GM21529 (cell line): ENCODE data around the gene ZNF652.

Experiments used
- ATAC-seq: cut with Tn5 transposase; IDR thresholded peaks from one replicate; pipeline ENCODE4 v1.9.1; 2021; ENCODE audit not compliant: unreplicated experiment

Gene ZNF652

DNA sequence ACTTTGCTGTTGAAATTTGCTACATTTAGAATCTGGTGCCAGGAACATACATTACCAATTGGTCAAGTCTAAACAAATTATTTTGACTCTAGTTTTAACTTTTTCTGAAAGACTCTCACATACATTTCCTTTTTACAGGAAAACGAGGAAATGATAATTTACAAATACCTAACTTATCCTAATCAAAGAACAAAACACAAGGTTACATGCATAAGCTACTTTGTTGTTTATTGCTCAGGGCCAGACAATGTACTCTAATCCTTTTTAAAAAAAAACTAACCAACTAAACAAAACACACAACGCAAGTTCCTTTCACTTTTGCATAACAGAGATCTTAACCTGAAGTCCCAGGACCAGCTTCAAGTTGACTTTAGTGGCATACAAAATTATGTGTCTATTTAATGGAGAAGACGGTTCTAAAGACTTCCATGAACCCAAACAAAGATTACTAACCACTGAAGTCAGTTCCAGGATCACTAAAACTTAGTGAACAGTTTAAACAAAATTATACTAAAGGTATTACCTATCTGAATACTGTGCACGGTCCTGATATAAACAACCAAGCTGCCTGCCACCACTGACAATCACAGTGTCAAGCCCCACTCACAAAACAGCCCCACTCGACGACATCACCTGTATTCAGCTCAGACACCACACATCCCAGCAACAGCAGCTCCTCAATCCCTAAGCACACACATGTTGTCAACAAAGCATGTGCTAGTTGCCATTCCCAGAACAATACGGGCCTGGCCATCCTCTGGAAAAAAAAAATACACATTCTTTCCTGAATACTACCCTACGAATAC is 1.9 kb downstream of the ZNF652 start:
- no peak for ATAC-seq

DNA sequence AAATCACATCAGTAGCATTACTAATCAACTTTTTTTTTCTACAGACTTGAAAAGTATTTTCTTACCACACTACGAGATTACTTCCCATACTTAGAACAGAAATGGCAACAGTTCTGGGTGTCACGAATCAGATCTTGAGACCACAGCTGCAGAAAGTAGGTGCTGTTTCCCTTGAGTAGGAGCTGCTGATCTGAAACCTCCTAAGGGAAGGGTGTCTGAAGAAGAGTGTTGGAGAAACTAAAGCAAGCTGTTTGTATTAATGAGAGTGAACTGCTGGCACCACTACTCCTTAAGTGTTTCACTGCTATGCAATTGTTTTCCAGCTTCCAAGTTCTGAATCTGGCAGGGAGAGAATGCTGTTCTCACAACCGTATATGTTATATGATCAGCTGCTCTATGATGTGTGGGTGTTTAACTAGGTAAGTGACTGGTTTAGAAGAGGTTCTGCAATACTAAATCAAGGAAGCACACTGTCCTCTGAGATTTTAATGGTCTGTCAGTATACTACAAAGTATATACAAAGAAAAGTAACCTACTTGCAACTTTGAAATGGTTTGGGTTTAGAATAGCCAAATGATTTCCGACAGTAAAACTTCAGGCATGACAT is 3.3 kb downstream of the ZNF652 start:
- no peak for ATAC-seq

DNA sequence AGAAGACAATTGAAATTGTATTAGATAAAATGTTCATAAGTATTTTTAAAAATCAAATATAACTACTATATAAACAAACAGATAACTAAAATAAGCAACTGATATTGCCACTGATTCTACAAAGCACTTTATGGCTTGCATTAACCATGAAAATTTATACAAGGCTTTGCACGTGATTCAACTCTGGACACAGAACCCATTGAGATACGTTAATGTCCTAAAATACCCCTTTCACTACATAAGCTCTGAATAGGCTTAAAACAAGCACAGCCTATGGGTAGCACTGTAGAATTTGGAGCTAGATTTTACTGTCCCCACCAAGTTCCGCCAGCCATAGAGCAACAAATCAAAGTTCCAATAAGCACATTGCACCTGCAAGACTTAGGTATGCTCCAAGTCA is 4.5 kb downstream of the ZNF652 start:
- no peak for ATAC-seq

DNA sequence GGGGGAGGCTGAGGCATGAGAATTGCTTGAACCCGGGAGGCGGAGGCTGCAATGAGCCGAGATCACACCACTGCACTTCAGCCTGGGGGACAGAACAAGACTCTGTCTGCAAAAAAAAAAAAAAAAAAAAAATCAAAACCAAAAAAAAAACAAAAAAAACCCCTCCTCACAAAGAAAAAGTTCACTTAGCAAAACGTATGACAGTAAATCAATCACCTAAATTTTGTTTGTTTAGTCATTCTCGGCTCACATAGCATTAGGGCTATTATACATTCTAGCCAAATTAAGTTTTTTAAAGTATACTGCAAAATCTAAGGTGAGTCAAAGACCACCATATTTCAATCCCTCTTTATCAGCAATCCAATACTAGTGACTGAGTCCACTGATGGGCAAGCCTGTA is 5.7 kb downstream of the ZNF652 start:
- ATAC-seq = no peak

DNA sequence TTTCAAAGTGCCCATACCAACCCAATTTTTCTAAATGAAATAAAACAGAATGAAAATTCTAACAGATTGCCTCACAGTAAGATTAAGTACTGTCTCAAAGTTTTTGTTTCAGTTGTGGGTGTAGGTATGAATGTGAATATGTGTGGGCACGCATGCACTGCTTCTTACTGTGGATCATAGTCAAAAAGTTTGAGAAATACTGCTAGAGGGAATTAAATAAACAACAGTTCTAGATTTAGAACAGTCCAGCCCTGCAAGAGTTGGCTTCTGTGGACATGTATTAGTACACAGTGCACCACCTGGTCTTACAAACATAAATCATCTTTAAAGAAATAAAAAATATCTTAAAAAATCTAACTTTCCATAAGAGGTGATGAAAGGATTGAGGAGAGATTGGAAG is 8.4 kb downstream of the ZNF652 start:
- no peak for ATAC-seq

DNA sequence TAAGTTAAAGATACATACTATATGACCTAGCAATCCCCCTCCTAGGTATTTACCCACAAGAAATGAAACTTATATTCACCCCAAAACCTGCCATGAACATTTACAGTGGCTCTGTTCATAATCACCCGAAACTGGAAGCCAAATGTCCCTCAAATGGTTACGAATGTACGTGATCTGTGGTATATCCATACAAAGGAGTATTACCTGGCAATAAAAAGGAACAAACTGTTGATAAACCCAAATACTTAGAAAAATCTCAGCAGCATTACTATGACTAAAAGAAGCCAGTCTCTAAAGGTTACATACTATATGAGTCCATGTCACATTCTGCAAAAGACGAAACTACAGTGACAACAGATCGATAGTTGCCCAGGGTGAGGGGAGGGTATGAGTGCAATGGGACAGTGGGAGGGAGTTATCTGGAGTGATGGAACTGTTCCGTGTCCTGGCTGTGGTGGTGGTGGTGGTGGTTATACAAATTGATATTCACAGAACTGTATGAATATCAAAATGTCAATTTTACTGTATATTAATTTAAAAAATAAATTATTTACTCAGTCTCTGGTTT is 9.4 kb downstream of the ZNF652 start:
- no peak for ATAC-seq

DNA sequence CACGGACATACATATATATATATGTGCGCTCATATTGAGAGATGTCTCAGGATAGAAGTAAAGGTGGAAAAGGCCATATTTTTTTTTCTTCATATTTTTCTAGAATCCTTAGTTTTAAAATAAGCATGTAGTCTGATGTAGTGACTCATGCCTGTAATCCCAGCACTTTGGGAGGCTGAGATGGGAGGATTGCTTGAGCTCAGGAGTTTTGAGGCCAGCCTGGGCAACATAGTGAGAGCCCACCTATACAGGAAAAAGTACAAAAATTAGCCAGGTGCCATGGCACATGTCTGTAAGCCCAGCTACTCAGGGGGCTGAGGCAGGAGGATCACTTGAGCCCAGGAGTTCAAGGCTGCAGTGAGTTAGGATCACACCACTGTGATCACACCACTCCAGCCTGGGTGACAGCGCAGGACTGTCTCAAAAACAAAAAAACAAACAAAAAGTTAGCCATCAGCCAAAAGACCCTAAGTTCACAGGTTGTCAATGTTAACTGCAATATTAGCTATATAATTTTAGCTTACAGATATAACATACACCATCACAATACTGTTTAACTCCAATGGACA is 10.4 kb downstream of the ZNF652 start:
- ATAC-seq = no peak

DNA sequence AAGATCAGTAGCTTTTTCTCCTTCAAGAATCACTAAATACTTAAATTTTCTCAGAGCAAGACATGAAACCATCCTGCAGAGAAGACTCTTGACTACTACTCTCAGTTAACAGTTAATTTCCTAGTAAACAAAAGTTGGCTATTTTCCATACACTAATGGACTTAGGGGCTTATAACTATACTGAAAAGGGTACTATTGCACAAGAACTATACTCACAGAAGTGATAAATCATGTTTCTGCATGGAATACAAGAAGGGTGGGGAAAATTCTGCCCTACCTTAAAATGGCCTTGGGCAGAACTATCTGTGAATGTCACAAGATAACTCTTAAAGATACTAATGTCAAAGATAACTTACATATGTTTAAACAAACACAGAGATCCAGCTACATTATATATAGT is 12.5 kb downstream of the ZNF652 start:
- ATAC-seq = no peak

DNA sequence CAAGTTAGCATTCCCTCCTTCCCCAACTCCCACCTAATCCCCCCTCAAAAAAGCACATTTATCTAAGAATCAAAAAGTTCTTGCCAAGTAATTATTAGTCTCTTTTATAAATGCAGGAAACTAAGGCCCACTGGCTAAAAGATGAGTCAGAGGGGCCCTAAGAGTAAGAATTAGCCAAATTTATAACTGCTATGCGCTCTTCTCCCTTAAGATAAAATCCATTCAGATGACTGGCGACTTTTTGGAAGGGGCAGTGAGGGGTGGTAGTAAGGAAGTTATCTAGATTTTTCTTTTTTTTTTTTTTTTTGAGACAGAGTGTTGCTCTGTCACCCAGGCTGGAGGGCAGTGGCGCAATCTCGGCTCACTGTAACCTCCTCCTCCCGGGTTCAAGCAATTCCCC is 17.1 kb downstream of the ZNF652 start:
- no peak for ATAC-seq

DNA sequence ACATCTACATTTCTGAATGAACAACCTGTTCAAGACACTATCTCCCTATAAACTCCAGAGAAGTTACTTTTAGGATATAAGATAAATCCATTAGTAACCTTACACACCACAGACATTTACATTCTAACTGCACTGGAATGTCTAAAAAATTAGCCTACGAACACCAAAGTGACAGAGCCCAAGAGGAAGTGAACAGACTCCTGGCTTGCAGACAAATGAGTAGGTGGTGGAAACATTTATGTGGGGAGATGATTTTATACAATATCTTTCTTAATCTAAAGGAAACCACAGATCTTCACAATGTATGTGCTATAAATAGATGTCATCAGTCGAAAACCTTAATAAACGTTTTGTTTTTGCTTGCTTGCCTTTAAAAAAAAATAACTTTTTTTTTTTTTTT is 18.8 kb downstream of the ZNF652 start:
- no peak for ATAC-seq

DNA sequence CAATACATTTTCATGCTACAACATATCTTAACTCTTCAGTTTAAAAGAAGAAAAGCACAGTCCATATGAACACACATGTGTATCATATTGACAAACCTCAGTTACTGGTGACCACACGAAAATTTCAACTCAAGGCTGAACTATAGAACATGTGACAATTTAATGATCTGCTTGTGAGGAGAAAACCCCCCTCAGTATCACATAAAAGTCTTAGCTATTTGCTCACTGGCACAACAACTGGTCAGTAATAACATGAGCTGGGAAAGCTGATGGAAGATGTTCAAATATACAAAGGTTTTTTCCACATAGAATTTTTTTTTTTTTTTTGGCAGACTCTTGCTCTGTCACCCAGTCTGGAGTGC is 19.5 kb downstream of the ZNF652 start:
- peak; percentile 35 for ATAC-seq

DNA sequence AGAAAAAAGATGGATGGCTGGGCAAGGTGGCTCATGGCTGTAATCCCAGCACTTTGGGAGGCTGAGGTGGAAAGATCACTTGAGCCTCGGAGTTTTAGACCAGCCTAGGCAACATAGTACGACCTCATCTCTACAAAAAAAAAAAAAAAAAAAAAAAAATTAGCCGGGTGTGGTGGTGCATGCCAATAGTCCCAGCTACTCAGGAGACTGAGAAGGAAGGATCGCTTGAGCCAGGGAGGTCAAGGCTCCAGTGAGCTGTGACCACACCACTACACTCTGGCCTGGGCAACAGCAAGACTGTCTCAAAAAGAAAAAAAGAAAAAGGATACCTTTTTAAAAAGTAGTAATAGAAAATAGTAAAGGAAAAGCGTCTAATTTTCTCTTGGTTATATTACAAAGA is 20.7 kb downstream of the ZNF652 start:
- ATAC-seq = no peak

DNA sequence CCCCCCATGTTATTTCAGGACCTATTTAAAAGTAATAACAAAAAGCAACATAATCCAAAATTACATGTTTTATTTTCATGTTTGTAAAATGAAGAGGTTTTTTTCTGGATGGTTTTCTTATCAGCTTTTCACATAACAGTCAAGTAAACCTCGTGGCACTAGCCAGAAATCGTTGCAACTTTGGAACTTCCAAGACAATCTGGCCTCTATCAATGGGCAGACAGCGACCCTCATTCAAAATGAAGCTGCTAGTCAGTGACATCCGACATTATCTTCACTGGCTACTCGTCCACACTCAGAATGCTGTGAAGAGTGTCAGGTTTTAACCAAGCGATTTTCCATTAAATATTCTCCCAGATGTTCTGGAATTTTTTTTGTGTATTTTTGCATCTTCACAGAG is 22.7 kb downstream of the ZNF652 start:
- ATAC-seq = no peak

DNA sequence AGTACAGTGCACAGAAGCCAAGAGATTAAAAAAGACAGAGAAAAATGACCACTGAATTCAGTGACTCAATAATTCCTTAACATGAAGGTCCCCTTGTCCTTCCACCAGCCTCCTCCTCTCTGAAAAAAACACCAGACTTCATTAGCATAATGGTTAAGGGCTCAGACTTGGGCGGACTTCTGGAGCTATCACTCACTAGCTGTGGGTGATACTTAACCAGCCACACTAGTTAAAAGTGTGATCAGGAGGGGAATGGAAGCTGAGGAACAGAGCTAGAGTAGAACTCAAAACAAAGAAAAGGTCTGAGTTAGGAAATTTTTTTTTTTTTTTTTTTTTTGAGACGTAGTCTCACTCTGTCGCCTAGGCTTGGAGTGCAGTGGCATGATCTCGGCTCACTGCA is 23.2 kb downstream of the ZNF652 start:
- ATAC-seq = no peak

DNA sequence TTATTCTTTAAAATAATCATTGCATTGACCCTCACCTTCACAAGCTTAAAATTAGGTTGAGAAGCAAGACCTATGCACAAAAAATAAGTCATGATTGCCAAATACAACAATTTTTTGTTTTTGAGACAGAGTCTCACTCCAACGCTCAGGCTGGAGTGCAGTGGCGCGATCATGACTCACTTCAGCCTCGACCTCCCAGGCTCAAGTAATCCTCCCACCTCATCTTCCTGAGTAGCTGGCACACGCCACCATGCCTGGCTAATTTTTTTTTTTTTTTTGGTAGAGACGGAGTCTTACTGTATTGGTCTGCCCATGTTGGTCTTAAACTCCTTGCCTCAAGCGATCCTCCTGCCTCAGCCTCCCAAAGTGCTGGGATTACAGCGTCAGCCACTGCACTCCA is 24.2 kb downstream of the ZNF652 start:
- ATAC-seq = no peak

DNA sequence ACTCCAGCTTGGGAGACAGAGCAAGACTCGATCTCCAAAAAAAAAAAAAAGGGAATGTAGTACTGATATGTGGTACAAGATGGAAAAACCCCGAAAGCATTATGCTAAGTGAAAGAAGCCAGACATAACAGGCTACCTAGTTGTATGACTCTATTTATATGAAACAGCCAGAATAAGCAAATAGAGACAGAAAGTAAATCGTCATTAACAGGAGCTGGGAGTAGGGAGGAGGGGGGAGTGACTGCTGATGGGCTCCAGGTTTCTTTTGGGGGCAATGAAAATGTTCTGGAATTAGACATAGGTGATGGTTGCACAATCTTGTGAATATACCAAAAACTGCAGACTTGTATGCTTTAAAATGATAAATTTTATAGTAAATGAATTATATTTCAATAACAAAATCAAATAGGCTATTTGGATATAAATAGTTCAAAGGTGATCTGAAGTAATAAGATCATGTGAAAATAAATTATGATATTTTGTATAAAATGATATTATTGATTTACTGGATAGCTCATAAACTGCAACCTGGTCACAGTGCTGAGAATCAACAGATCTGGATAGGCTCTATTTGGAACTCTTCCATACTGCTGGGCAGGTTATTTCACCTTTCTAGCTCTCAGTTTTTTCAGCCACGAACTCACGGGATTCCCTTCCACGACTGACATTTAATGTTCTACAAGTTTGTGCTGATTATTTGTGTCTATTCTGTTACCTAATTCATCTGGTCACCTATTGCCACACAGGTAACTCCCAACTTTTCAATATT is 27.1 kb downstream of the ZNF652 start:
- ATAC-seq = no peak

DNA sequence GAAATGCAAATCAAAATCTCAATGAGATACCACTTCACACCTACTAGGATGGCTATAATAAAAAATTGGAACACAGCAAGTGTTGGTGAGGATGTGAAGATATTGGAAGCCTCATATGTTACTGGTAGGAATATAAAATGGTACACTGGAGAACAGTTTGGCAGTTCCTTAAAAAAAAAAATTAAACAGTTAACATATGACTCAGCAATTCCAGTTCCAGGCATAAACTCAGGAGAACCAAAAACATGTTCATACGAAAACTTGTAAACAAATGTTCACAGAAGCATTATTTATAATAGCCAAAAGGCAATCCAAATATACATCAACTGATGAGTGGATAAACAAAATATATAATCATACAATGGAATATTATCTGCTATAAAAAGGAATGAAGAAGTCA is 28.2 kb downstream of the ZNF652 start:
- ATAC-seq = no peak

DNA sequence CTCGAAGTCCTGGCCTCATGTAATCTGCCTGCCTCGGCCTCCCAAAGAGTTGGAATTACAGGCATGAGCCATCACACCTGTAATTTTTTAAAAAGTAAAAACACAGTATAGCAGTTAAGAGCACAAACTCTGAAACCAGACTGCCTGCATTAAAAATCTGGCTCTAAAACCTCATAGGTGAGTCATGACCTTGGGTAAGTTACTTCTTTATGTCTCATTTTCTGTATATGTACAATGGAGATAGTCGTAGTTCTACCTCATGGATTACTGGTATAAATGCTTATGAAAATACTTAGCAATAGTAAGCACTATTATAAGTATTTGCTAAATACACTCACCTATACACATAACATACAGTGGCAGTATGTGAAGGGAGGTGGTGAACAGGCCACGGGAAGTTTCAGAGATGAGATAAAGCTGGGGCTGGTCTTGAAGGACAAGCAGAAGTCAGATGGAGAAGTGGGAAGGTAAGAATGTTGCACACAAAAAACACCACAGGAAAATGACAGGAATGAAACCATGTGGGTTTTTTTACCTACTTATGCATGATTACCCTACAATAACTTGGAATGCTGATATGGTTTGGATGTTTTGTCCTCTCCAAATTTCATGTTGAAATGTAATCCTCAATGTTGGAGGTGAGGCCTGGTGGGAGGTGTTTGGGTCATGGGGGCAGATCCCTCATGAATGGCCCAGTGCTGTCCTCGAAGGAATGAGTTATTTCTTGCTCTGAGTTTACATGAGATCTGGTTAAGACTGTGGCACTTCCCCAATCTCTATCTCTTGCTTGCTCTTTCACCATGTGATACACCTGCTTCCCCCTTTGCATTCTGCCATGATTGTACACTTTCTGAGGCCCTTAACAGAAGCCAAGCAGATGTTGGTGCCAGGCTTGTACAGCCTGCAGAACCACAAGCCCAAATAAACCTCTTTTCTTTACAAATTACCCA is 33.9 kb downstream of the ZNF652 start:
- no peak for ATAC-seq

DNA sequence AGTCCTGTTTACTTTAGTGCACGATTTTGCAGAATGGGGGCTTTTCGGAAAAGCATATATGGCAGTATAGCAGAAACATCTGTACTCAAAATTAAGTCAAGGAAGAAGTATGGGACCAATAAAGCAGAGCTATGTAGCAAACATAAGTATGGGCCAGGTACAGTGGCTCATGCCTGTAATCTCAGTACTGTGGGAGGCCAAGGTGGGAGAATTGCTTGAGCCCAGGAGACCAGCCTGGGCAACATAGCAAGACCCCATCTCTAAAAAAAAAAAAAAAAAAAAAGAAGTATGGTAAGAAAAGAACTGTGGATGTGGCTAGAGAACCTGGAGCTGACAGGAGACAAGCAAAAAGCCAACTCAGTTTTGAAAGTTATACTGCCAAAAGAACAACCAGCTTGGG is 36.1 kb downstream of the ZNF652 start:
- no peak for ATAC-seq

DNA sequence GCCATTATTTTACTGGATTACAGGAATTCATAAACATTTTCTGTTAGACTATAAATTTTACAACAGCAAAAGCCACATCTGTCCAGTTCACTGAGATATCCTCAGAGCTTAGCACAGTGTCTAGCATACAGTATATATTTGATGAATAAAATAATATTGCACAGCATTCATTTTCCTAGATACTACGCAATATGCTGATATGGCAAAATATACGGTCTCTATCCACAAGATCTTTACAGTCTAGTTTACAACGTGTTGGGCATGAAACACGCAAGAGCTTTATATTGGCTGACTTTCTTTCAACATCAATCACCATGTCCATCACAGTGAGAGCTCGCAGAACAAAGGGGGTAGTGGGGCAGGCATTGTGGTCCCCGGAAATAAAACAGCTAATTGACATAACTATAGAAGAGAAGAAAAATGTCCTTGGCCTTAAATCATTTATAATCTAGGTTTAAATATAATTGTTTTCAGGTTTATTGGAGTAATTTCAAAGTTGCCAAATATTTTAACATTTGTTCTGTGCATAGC is 43.5 kb downstream of the ZNF652 start:
- no peak for ATAC-seq
